ENCODE measurements around the gene SLC25A4. TPM values are rescaled to one million over a fixed set of nuclear protein-coding genes. Genes with fewer than 3 reads are reported as not detected.

Gene SLC25A4
- polyA plus RNA-seq, 1 experiment: 29.2 TPM

GRCh38 chr4:185149392-185149791, 6.3 kb downstream of the SLC25A4 start:
- CTCF ChIA-PET: no interaction called here
- no peak overlapping the region for H3K4me3 ChIP-seq (ENCODE audit: low read depth, low read length)
- TF ChIP-seq, protein P1, sequence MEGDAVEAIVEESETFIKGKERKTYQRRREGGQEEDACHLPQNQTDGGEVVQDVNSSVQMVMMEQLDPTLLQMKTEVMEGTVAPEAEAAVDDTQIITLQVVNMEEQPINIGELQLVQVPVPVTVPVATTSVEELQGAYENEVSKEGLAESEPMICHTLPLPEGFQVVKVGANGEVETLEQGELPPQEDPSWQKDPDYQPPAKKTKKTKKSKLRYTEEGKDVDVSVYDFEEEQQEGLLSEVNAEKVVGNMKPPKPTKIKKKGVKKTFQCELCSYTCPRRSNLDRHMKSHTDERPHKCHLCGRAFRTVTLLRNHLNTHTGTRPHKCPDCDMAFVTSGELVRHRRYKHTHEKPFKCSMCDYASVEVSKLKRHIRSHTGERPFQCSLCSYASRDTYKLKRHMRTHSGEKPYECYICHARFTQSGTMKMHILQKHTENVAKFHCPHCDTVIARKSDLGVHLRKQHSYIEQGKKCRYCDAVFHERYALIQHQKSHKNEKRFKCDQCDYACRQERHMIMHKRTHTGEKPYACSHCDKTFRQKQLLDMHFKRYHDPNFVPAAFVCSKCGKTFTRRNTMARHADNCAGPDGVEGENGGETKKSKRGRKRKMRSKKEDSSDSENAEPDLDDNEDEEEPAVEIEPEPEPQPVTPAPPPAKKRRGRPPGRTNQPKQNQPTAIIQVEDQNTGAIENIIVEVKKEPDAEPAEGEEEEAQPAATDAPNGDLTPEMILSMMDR (IDR thresholded peaks at IDR 0.05; ENCODE audit: insufficient read depth, low read depth, low read length): no peak
- peaks cover 7% of the 10 kb centered on the region for H3K36me3 ChIP-seq (ENCODE audit: control insufficient read depth, insufficient read depth, low read length)
- no peak for DNase-seq (ENCODE audit: low read depth)
- no peaks in the 10 kb centered on the region for H3K27me3 ChIP-seq (ENCODE audit: control insufficient read depth, insufficient read depth, low read length)
- POLR2A ChIA-PET: no interaction called here

GRCh38 chr4:185151296-185151695, 8.2 kb downstream of the SLC25A4 start:
- ChIA-PET POLR2A (no interaction called here), CTCF (interaction anchor here (1.0 kb wide), 1 partner anchor 17 kb away, joined by 3 read pairs; no protein-coding TSS in a partner anchor)
- H3K27me3 ChIP-seq (ENCODE audit: control insufficient read depth, insufficient read depth, low read length): no peaks in the 10 kb centered on the region
- TF ChIP-seq, protein P1 (IDR thresholded peaks at IDR 0.05; ENCODE audit: insufficient read depth, low read depth, low read length): no peak
- no peak for DNase-seq (ENCODE audit: low read depth)
- peaks cover 4% of the 10 kb centered on the region for H3K36me3 ChIP-seq (ENCODE audit: control insufficient read depth, insufficient read depth, low read length)
- H3K4me3 ChIP-seq (ENCODE audit: low read depth, low read length): no peak overlapping the region

DNA sequence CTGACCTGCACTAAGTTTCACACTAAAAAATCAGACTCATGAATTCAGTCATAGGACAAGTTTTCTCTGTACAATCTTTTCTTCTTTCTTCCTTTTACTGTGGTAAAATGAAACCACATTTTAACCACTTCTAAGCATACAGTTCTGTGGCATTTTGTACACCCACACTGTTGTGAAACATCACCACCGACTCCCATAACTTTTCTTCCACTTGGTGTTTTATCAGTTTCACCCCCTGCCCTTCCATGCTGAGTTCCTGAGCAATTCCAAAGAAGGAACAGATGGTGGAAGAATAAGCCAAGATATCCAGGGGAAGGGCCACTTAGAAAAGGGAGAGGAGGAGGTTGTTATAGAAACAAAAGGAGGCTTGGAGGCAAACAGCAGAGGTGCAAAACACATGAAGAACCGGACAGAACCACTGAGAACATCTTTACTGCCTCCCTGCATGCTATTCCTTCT, 22.6 kb downstream of the SLC25A4 start:
- CTCF ChIA-PET: interaction anchor here (1.2 kb wide), 1 partner anchor 10 kb away, joined by 3 read pairs; no protein-coding TSS in a partner anchor
- POLR2A ChIA-PET: no interaction called here

DNA sequence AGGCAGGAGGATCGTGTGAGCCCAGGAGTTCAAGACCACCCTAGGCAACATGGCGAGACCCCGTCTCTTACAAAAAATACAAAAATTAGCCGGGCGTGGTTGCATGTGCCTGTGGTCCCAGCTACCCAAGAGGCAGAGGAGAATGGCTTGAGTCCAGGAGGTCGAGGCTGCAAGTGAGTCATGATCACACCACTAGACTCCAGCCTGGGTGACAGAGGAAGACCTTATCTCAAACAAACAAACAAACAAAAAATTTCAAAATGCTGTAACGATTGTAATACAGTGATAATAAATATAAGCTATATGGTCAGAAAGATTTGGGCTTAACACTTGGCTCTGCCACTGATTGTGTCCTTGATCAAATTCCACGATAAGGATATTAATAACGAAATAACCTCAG, 24.2 kb downstream of the SLC25A4 start:
- Histone ChIP-seq H3K27me3 (ENCODE audit: control insufficient read depth, insufficient read depth, low read length) (no peaks in the 10 kb centered on the region), H3K4me3 (ENCODE audit: low read depth, low read length) (no peak overlapping the region), H3K36me3 (ENCODE audit: control insufficient read depth, insufficient read depth, low read length) (peaks cover 2% of the 10 kb centered on the region; the same call in 1 of the 2 replicates)
- ChIA-PET CTCF (interaction anchor here (1.3 kb wide), 1 partner anchor 127 kb away, joined by 3 read pairs; no protein-coding TSS in a partner anchor), POLR2A (no interaction called here)
- TF ChIP-seq, protein P1 (IDR thresholded peaks at IDR 0.05; ENCODE audit: insufficient read depth, low read depth, low read length): no peak
- no peak for DNase-seq (ENCODE audit: low read depth)

More for the DNA sequence above, 22.6 kb downstream of the SLC25A4 start:
- peaks cover 2% of the 10 kb centered on the region; the same call in 1 of the 2 replicates for H3K36me3 ChIP-seq (ENCODE audit: control insufficient read depth, insufficient read depth, low read length)
- no peaks in the 10 kb centered on the region for H3K27me3 ChIP-seq (ENCODE audit: control insufficient read depth, insufficient read depth, low read length)
- H3K4me3 ChIP-seq (ENCODE audit: low read depth, low read length): no peak overlapping the region
- TF ChIP-seq, protein P1 (IDR thresholded peaks at IDR 0.05; ENCODE audit: insufficient read depth, low read depth, low read length): no peak
- DNase-seq (ENCODE audit: low read depth): peak; percentile 55

GRCh38 chr4:185171373-185172071, 28.5 kb downstream of the SLC25A4 start:
- POLR2A ChIA-PET: no interaction called here
- TF ChIP-seq, protein P1 (IDR thresholded peaks at IDR 0.05; ENCODE audit: insufficient read depth, low read depth, low read length): no peak
- peaks cover 1% of the 10 kb centered on the region for H3K36me3 ChIP-seq (ENCODE audit: control insufficient read depth, insufficient read depth, low read length)
- no peak for DNase-seq (ENCODE audit: low read depth)
- no peaks in the 10 kb centered on the region for H3K27me3 ChIP-seq (ENCODE audit: control insufficient read depth, insufficient read depth, low read length)
- CTCF ChIA-PET: interaction anchor here (2.7 kb wide), 1 partner anchor 12 kb away, joined by 12 read pairs; no protein-coding TSS in a partner anchor
- no peak overlapping the region for H3K4me3 ChIP-seq (ENCODE audit: low read depth, low read length)
